ENCODE measurements around the gene G6PC1. TPM values are rescaled to one million over a fixed set of nuclear protein-coding genes. Genes with fewer than 3 reads are reported as not detected.
"Not testable (repeated sequence)": the region's sequence is repeated elsewhere in the genome, so short reads cannot be mapped to it uniquely, and the experiment has no call there.

G6PC1 gene
- total RNA-seq, 1 donor from 2014 or later, result not detected

DNA sequence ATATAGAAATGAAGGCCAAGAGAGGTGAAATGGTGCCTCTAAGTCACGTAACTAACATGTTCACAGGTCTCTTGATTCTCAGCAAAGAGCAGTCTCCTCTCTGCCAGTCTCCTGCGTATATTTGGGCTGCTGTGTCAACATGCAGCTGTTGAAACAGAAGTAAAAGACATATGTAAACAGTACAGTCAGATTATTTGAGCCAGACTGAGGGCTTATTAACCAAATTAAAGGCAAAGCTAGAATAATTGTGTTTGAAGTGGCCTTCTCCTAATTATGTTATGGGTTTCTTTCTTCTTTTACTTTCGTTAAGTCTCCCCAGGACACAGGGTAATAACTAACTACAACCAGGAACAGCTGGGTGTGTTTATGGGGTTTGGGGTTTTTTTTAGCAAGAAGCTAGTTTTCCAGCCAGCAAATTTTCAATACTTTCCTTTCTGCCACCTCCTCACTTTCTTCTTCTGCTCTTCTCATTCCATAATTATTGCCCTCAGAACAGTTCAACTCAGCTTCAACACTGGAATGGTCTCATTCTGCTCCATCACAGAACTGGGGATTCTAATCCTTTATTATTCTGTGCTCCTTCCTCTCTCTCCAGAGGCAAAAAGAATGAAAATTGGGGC is 18.4 kb downstream of the G6PC1 start:
- no peaks in the 10 kb centered on the region for H3K27me3 ChIP-seq
- H3K9me3 ChIP-seq, result no peaks in the 10 kb centered on the region
- DNase-seq (no peak), ATAC-seq (peak; percentile 58)
- H3K27ac ChIP-seq, result peak overlapping the region; percentile 32
- H3K36me3 ChIP-seq, result no peaks in the 10 kb centered on the region
- TF ChIP-seq, protein P1, sequence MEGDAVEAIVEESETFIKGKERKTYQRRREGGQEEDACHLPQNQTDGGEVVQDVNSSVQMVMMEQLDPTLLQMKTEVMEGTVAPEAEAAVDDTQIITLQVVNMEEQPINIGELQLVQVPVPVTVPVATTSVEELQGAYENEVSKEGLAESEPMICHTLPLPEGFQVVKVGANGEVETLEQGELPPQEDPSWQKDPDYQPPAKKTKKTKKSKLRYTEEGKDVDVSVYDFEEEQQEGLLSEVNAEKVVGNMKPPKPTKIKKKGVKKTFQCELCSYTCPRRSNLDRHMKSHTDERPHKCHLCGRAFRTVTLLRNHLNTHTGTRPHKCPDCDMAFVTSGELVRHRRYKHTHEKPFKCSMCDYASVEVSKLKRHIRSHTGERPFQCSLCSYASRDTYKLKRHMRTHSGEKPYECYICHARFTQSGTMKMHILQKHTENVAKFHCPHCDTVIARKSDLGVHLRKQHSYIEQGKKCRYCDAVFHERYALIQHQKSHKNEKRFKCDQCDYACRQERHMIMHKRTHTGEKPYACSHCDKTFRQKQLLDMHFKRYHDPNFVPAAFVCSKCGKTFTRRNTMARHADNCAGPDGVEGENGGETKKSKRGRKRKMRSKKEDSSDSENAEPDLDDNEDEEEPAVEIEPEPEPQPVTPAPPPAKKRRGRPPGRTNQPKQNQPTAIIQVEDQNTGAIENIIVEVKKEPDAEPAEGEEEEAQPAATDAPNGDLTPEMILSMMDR (IDR thresholded peaks at IDR 0.05), result no peak
- intact Hi-C loops (cut with DNase I), result no loop called here
- H3K4me3 ChIP-seq, result no peak overlapping the region
- H3K4me1 ChIP-seq, result peaks cover 55% of the 10 kb centered on the region

DNA sequence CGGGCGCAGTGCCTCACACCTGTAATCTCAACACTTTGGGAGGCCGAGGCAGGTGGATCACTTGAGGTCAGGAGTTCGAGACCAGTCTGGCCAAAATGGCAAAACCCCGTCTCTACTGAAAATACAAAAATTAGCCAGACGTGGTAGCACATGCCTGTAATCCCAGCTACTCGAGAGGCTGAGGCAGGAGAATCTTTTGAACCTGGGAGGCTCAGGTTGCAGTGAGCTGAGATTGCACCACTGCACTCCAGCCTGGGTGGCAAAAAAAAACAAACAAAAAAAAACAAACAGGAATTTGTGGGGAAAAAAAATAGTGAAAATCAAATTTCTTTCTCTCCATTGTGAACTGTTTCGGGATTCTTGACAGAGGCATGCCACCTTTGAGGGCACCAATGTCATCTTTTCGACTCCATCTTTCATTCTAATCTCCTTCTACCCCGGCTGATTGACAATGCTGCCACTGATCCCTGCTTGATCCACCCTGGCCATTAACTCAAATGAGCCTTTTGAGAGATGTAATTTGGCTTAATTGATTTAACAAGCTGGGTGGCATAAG is 19.0 kb downstream of the G6PC1 start:
- ATAC-seq; H3K4me3 ChIP-seq; DNase-seq; H3K36me3 ChIP-seq; H3K27me3 ChIP-seq; H3K9me3 ChIP-seq; intact Hi-C loops (cut with DNase I): not testable (repeated sequence)
- Histone ChIP-seq H3K4me1 (peaks cover 55% of the 10 kb centered on the region), H3K27ac (peak overlapping the region; percentile 32)

DNA sequence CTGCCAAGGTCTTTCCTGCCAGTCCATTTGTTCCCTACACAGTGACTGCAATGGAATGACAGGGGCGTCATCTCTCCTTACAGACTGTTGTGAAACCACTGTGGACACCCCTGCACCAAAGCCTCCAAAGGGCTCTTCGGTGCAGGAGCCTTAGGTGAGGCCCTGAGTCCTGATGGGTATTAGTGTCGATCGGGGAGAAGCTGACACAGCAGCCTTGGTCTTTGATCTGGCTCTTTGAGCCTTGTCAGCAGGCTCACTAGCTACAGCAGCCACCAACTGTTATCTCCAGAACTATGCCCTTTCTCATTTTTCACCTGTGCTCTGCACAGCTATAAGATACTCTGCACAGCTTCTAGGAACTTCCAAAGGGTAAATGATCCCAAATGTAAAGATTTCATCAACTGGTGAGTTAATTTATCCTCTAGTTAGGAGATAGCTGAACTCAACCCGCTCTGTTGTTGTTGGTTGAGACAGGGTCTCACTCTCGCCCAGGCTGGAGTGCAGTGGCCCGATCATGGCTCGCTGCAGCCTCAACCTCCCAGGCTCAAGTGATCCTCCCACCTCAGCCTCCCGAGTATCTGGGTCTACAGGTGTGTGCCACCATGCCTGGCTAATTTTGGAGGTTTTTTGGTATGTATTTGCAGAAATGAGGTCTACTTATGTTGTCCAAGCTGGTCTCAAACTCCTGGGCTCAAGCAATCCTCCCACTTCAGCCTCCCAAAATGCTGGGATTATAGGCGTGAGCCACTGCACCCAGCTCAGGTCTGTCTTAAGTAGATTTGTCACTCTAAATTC is 19.7 kb downstream of the G6PC1 start:
- TF ChIP-seq, protein P1 (IDR thresholded peaks at IDR 0.05), result no peak
- Histone ChIP-seq H3K4me1 (peaks cover 55% of the 10 kb centered on the region), H3K27ac (peak overlapping the region; percentile 61), H3K36me3 (no peaks in the 10 kb centered on the region), H3K27me3 (no peaks in the 10 kb centered on the region), H3K9me3 (no peaks in the 10 kb centered on the region), H3K4me3 (no peak overlapping the region)
- intact Hi-C loops (cut with DNase I), result no loop called here
- peak; percentile 16 for ATAC-seq
- no peak for DNase-seq

DNA sequence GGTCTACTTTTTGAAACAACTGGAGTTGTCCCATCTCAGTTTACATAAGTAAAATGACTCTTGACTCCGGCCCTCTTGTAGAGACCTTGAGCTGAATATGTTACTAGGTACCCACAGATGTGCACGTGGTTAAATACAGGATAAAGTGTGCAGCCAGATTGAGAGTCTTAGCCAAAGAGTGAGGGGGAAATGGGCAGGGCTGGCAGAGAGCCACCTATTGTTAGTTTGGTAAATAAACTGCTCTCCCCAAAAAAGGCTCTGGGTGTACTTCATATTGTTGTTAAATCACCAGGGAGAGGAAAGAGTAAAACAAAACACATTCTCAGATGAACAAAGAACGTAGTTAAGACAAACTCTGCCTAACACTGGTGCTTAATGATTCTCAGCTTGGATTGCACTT is 20.3 kb downstream of the G6PC1 start:
- DNase-seq (no peak), ATAC-seq (peak; percentile 67)
- TF ChIP-seq, protein P1 (IDR thresholded peaks at IDR 0.05), result no peak

DNA sequence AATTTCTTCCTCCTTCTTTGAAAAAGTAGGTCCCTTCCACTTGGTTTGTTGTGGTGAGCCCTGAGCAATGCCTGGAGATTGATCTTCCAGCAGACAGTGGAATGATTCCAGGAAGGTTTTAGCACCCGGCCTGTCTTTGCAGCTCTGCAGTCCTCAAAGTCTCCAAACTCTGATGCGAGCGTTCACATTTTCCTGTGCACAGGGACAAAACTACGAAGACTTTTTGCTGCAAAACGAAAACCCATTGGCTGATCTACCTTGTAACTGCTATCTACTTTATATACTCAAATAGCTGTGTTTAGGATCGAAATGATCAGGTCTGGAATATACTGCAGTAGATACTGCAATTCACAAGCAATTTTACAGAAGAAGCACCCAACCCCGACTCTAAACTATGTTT is 21.7 kb downstream of the G6PC1 start:
- no peaks in the 10 kb centered on the region for H3K27me3 ChIP-seq
- peak overlapping the region; percentile 83 for H3K27ac ChIP-seq
- H3K4me3 ChIP-seq, result no peak overlapping the region
- peaks cover 53% of the 10 kb centered on the region for H3K4me1 ChIP-seq
- no peaks in the 10 kb centered on the region for H3K36me3 ChIP-seq
- TF ChIP-seq, protein P1 (IDR thresholded peaks at IDR 0.05), result no peak
- intact Hi-C loops (cut with DNase I), result no loop called here
- ATAC-seq, result no peak
- H3K9me3 ChIP-seq, result no peaks in the 10 kb centered on the region
- DNase-seq, result no peak

More for the DNA sequence above, 20.3 kb downstream of the G6PC1 start:
- Histone ChIP-seq H3K4me3 (no peak overlapping the region), H3K27ac (peak overlapping the region; percentile 83), H3K36me3 (no peaks in the 10 kb centered on the region), H3K27me3 (no peaks in the 10 kb centered on the region), H3K4me1 (peaks cover 55% of the 10 kb centered on the region), H3K9me3 (no peaks in the 10 kb centered on the region)
- intact Hi-C loops (cut with DNase I), result no loop called here

DNA sequence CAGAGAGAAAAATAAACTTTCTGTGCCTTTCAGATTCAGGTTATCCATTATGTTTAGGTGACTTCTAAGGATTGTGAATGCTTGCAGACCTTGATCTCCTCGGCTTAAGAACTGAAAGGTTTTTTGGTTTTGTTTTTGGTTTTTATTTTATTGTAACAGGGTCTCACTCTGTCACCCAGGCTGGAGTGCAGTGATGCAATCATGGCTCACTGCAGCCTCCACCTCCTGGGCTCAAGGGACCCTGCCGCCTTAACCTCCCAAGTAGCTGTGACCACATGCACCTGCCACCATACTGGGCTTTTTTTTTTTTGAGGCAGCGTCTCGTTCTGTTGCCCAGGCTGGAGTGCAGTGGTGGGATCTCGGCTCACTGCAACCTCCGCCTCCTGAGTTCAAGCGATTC is 22.9 kb downstream of the G6PC1 start:
- H3K36me3 ChIP-seq; H3K27me3 ChIP-seq; H3K9me3 ChIP-seq; DNase-seq; ATAC-seq; intact Hi-C loops (cut with DNase I); H3K4me3 ChIP-seq: not testable (repeated sequence)
- peak overlapping the region; percentile 83 for H3K27ac ChIP-seq
- H3K4me1 ChIP-seq, result peaks cover 49% of the 10 kb centered on the region

Data from upper lobe of right lung (tissue), 1 donor.